Measurements from ENCODE around the gene SLC6A6. TPM values are rescaled to one million over a fixed set of nuclear protein-coding genes. Genes with fewer than 3 reads are reported as not detected.
"Not testable (repeated sequence)": the region's sequence is repeated elsewhere in the genome, so short reads cannot be mapped to it uniquely, and the experiment has no call there.

Gene SLC6A6
- polyA plus RNA-seq, 1 donor = 3.6 TPM

DNA sequence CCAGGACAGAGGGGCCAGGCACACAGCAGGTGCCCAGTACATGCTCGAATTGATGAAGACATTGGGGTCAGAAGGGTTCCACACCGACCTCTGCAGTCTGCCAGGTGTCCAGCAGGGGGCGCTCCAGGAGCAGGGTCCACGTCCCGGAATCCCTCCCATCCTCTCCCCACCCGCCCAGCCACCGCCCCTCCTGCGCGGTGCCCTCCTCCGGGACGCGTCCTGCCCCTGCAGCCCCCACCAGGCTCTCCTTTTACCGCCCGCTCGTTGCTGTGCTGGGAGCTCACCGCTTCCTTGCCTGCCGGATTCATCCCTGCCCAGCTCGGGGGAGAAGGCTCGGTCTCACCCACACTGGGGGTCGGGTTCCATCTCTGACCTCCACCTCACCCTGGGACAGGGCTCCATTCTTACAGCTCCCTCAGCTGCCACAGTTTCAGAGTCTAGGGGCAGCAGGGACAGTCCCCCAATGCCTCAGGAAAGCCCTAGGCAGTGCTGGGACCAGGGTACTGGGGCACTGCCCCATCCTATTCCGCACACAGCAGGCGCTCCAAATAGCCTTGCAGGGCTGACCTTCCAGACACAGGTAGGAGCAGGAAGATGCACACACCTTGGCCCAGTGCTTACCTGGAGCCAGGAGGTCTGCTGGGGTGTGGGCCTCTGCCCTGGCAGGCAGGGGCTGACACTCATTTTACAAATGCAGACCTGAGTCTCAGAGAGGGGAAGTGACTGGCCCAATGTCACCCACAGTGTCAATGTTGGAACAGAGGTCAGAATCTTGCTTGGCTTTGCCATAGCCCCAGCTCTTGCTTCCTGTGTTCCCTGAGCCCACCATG is 106.8 kb downstream of the SLC6A6 start:
- DNase-seq = no peak

GRCh38 chr3:14509796-14510100 is 107.3 kb downstream of the SLC6A6 start:
- no peak for DNase-seq

DNA sequence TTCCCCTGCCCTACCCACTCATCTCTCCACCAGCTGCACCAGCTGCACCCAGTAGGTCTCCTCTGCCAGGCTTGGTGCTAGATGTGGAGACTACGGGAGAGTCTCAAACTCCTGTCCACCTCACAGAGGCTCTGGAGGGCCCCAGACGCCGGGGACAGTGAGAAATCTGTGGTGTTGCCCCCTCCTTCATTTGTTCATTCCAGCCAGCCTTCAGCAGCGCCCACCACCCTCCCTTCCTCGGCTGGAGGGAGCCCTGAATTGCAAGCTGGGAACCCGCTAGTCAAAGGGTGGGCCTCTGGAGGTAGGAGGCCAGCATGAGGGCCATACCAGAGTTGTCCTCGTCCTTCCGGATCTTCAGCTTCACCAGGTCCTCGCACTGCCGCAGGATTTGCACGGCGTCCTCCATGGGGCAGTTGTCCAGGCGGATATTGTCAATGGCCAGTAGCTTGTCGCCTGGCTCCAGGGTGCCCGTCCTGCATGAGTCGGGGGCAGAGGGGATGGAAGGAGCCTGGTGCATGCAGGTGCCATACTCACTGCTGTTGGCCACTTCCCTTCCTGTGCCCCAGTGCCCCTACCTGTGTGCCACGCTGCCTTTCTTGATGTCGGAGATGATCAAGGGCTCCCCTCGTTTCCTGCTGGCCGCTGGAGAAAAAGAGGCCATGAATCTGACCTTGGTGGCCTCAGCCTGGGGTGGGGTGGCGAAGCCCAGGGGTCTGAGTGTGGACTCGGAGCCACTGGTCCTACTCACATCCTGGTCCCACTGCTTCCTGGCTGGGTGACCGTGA is 108.6 kb downstream of the SLC6A6 start:
- DNase-seq = no peak

GRCh38 chr3:14511623-14512280 is 109.3 kb downstream of the SLC6A6 start:
- DNase-seq = no peak

DNA sequence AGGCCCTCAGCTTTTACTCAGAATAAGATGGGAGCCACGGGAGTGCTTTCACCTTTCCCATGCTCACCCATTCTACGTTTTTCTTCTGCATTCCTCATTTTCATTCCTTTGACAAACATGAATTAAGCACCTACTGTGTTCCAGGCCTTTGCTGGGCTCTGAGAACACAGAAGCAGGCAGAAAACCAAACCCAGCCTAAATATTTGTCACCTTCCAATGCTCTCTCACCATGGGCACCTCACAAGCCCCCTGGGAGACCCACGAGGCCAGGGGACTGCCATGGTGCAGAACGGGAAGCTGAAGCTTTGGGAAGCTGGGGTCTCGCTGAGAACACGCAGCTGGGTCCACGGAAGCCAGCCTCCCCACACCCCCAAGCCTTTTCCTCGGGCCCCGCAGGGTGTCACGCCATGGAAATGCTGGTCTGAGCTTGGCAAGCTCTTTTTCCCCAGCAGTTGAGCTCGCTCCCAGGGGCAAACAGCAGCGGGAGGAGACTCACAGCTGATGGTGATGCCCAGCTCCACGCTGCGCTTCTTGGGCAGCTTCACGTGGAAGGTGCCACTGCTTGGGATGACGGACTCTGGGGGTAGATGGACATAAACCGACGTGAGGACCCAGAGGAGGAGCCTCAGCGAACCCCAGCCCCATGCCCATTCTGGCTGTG is 110.0 kb downstream of the SLC6A6 start:
- DNase-seq = no peak

GRCh38 chr3:14512942-14513327 is 110.5 kb downstream of the SLC6A6 start:
- DNase-seq = no peak

- DNase-seq = no peak
Measured at GRCh38 chr3:14513566-14514322, 111.3 kb downstream of the SLC6A6 start.

DNA sequence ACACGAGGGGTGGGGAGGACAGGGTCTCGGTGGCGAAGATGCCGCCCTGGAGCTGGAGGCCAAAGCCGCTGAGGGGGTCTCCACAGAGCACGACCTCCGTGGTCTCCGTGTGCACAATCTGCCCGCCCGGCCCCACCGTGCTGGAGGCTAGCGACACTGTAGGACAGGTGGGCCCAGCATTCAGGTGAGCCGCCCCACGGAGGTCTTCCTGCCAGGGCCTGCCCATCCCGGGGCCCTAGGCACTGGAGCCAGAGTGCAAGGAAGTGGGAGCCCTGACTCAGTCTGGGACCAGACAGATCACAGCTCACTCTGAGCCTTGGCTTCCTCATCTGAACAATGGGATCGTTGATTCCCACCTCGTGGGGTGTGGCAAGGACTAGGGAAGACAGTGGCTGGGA is 111.9 kb downstream of the SLC6A6 start:
- no peak for DNase-seq

GRCh38 chr3:14515526-14515925 is 113.1 kb downstream of the SLC6A6 start:
- not testable (repeated sequence) for DNase-seq

GRCh38 chr3:14516738-14517345 is 114.4 kb downstream of the SLC6A6 start:
- no peak for DNase-seq

GRCh38 chr3:14517601-14518431 is 115.4 kb downstream of the SLC6A6 start:
- no peak for DNase-seq

DNA sequence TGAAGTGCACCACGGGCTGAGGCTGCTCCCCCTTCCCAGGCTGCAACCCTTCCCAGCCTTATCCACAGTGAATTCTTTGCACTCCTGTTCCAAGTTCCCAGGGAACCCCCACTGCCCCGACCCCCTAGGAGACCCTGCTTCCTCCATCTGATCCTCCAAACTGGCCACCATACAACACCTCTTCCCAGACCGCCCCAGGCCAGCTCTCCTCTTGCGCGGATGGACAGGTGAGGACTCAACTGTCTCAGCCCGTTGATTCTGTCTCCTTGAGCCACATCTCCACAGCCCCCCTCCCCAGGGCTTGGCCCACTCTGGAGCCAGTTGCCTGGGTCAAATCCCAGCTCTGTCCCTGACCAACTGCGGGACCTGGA is 116.0 kb downstream of the SLC6A6 start:
- no peak for DNase-seq

- DNase-seq = no peak
Measured at GRCh38 chr3:14518893-14519292, 116.5 kb downstream of the SLC6A6 start.

GRCh38 chr3:14519406-14519805 is 117.0 kb downstream of the SLC6A6 start:
- DNase-seq = no peak

DNA sequence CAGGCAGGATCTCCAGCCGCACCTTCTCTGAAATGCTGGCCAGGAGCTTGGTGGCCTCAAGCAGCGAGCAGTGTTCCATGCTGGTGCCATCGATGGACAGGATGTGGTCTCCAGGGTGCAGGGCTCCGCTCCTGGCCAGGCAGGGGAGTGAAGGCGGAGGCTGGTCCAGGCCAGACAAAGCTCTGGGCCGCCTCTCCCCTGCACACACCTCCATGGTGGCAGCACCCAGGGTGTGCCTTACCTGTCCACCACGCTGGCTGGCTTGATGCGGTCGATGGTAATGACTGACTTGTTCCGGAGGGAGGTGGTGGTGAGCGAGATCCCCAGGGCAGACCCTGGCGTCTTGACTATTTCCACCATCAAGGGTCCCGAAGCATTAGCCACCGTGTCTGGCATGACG is 117.7 kb downstream of the SLC6A6 start:
- no peak for DNase-seq

GRCh38 chr3:14520967-14521366 is 118.6 kb downstream of the SLC6A6 start:
- no peak for DNase-seq

DNA sequence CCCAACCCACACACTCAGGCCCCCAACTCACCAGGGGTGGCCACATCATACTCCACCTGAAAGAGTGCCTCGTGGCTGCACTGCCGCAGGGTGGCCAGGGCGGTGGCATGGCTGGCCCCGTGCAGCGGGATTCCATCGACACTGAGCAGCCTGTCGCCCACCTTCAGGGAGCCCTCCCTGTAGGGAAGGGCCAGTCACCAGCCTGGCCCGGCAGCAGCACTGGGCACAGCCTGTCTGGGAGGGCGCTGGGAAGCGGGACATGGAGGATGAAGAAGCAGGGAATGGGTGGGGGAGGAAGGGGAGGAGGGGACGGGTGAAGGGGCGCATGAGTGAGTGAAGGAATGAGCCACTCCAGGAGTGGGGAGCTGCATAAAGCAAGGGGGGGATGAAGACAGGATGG is 119.2 kb downstream of the SLC6A6 start:
- DNase-seq = no peak

DNA sequence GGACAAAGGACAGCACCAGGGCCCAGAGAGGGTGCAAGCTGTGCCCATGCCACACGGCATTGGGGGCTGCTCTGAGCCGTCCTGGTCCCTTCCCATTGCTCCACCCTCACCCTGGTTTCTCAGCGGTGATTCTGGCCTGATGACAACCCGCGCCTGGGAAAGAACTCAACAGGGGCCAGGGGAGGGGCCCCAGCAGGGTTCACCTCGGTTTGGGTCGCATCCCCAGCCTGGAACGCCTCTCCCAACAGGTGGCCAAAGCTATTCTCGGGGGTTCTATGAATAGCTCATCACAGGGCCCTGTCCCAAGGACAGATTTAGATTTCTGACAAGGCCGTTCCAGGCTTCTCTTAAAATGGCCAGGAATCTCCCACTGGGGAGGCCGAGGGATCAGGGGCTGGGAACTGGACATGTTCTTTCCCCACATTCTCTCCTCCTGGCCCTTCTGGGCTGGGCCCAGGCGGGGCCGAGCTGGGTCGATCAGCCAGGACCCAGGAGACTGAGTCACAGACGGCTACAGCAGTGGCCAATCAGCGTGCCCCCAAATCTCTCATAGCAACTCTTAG is 119.8 kb downstream of the SLC6A6 start:
- DNase-seq = no peak

DNA sequence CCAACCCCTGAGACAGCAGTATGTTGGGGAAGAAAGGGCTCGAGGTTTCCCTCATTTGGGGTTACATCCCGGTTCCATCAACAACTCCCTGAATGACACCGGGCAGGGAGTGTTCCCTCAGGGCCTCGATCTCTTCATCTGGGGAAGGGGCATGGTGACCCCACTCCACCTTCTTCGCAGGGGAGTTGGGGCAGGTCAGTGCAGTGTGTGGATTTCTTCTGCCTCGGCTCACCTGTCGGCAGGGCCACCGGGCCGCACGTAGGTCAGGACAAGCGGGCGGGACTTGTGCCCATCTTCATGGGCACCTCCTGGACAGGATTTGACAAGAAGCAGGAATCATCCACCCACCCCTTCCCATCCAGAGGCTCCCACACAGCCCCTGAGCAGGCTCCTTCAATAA is 120.4 kb downstream of the SLC6A6 start:
- DNase-seq = no peak

DNA sequence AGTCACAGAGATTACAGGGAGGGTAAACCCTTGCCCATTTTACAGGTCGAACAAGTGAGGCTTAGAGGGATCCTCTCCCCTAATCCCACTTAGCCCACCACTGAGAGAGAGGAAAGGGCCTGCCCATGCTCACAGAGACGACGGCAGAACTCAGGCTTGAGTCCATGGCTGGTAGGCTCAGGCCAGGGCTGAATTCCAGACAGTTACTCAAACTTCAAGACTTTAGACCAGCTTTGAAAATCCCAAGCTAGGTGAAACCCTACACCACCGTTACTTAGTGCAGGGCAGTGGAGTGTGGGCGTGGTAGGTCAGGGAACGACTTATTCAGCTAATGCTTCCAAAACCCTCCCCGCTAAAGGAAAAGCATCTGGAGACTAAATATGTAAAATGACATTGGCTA is 121.4 kb downstream of the SLC6A6 start:
- no peak for DNase-seq

DNA sequence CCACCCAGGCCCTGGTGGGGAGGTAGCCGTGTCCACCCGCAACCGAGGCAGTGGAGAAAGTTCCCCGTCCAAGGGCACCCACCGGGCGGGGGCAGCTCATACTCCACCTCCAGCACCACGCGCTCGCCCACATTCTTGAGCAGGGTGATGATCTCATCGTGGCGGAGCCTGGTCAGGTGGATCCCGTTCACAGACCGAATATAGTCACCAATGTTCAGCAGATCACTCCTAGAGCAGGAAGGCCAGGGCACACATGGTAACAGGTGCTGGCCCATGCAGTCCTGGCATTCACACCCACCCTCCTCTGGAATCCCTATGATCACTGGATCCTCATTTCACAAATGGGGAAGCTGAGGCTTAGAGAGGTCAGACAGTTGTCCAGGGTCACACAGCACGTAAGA is 121.9 kb downstream of the SLC6A6 start:
- DNase-seq = no peak

All from hindlimb muscle (tissue), 1 donor.